GM12865 (cell line): Measurements from ENCODE around the gene CD81.
"Not testable (repeated sequence)": the region's sequence is repeated elsewhere in the genome, so short reads cannot be mapped to it uniquely, and the experiment has no call there.

Source experiments
- DNase-seq: peaks from one replicate; pipeline ENCODE4 v3.0.0; 2010; ENCODE audit warnings: low read depth
- H3K4me3 ChIP-seq: 2 replicates; pipeline ENCODE4 v1.5.1; 2011; ENCODE audit warnings: mild to moderate bottlenecking, low read depth, low read length, control low read depth
- TF ChIP-seq, protein P1 (sequence below): IDR thresholded peaks from 2 replicates; pipeline ENCODE4 v1.5.1; 2011; ENCODE audit warnings: low read length, control low read depth, low read depth, inconsistent platforms; ENCODE audit not compliant: insufficient read depth; ENCODE audit errors: missing control alignments

The CD81 gene

DNA sequence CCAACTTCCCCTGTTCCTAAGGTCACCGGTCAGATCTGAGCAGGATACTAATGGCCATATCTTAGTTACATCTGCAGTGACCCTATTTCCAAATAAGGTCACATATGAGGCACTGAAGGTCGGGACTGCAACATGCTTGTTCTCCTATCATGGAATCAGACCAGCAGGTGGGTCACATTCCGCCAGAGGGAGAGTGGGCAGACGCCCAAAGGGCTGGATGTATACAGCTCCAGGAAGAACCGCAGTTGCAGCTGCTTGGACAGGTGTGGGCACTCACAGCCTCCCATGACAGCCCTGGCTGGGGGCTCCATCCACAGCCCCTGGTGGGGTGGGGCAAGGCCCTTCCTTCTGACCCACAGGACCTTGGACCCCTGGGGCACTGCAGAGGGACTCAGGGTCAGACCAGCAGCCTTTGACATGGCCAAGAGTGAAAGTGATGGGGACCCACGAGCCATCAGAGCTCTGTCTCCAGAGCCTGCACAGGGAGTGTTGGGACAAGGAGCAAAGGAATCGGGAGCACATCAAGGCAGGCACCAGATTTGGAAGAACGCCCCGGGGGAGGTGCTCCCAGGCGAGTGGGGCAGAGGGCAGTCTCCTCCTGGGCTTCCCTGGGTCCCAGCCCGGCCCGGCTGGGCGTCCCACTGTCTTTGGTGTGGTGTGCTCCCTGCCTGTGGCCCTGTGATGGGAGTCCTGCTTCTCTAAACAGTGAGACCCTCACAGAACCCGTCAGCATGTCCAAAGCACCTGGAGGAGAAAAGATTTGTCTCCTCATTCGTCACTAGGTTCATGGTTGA, 13.3 kb upstream of the CD81 start:
- DNase-seq = no peak
- TF ChIP-seq, protein P1, sequence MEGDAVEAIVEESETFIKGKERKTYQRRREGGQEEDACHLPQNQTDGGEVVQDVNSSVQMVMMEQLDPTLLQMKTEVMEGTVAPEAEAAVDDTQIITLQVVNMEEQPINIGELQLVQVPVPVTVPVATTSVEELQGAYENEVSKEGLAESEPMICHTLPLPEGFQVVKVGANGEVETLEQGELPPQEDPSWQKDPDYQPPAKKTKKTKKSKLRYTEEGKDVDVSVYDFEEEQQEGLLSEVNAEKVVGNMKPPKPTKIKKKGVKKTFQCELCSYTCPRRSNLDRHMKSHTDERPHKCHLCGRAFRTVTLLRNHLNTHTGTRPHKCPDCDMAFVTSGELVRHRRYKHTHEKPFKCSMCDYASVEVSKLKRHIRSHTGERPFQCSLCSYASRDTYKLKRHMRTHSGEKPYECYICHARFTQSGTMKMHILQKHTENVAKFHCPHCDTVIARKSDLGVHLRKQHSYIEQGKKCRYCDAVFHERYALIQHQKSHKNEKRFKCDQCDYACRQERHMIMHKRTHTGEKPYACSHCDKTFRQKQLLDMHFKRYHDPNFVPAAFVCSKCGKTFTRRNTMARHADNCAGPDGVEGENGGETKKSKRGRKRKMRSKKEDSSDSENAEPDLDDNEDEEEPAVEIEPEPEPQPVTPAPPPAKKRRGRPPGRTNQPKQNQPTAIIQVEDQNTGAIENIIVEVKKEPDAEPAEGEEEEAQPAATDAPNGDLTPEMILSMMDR = no peak
- no peak overlapping the region for H3K4me3 ChIP-seq

DNA sequence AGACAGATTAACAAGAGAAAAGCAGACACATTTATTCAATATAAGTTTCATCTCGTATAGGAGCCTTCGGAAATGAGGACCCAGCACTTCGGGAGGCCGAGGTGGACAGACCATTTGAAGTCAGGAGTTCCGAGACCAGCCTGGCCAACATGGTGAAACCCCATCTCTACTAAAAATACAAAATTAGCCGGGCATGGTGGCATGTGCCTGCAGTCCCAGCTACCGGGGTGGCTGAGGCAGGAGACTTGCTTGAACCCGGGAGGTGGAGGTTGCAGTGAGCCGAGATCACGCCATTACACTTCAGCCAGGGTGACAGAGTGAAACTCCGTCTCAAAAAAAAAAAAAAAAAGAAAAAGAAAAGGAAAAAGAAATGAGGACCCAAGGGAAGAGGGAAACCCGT, 12.7 kb upstream of the CD81 start:
- not testable (repeated sequence) for DNase-seq, H3K4me3 ChIP-seq

DNA sequence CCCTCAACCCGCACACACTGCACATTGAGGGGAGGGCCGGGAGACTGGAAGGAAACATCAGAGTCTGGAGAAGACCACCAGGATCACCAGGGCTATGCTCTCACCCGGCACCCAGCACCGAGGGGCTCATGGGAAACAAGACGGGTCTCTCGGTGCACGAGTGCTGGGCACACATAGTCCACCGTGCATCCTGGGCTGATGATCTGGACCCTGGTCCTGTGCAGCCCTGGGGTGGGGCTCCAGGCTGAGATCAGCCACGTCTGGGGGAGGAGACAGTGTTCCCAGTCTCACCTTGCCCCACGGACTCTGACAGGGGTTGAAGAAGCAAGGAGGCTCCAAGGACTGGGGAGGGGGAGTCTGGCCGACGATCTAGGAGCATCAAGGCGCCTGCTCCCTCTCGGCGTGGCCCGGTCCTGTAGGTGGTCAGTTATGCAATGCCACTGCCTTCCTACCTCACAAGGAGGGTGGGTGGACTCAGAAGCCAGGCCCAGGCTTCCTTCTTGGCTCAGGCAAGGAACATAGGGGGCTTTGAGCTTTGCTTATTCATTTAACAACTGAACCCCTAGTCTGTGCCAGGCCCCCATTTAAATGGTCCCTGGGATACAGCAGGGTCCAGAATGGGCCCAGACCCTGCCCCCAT, 11.4 kb upstream of the CD81 start:
- H3K4me3 ChIP-seq = no peak overlapping the region
- TF ChIP-seq, protein P1 = no peak
- no peak for DNase-seq

DNA sequence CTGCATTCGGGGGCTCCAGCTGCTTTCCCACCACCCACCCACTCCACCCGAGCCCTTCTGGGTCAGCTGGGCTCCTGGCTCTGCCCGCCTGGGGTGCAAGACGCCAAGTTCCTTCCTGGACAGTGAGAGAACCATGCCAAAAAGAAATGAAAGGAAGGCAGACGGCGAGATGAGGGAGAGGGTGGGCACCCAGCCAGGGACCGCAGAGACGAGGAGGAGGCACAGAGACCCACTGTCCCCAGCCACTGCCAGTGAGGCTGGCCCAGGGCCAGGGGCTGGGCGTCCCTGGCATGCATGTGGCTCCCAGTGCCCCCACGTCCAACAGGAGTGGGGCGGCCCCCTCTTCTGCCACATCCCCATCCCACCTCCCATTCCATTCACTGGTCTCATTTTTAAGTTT, 10.8 kb upstream of the CD81 start:
- DNase-seq = no peak
- TF ChIP-seq, protein P1 = no peak
- H3K4me3 ChIP-seq = no peak overlapping the region

DNA sequence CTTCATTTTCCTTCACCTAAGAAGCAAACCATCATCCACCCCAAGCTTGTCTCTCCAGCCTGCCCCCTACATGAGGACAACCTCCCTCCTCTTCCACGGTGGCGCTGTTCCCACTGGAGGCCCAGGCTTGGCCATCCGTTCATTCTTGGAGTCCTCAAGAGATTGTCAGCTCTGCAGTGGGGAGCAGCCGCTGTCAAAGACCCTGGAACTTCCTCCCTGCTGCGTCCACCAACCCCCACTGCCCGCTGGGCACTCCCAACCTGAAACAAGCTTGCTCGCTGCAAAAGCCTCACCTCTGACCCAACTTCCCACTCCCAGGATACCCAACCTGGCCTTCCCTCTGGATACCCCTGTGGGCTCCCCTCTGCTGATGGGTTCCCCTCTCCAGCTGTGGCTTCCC, 10.4 kb upstream of the CD81 start:
- H3K4me3 ChIP-seq = no peak overlapping the region
- TF ChIP-seq, protein P1 = no peak
- DNase-seq = no peak

DNA sequence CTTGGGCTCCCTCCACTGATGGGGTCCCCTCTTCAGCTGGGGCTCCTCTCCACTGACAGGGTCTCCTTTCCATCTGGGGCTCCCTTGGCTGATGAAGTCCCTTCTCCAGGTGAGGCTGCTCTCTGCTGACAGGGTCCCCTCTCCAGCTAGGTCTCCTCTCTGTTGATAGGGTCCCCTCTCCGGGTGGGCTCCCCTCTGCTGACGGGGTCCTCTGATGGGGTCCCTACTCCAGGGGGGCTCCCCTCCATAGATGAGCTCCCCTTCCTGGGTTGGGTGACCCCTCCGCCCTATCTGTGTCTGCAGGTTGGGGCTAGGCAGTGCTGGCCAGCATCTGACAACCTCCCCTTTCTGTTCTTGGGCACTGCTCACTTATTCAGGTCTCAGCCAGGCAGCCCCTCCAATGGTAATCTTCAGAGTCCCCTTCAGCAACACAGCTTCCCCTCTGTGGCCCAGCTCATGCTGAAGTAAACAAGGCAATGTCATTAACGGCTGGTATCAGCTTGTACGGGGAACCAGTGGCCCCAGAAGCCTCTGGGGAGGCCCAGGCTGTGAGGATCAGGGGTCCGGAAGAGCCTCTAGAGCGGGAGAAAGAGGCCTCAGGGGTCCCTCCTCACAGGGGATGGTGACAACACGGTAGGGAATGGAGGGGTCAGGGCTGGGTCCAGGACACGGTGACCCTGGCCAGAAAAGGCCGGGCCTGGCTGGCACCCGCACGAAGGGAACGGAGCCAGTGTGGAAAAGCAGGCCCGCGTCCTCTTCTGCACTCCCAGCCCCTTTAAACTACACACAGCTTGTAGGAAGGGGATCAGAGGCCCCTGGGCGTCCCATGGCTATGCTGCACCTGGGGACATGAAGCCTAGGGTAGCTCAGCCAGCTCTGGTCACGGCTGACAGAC, 9.6 kb upstream of the CD81 start:
- no peak overlapping the region for H3K4me3 ChIP-seq
- TF ChIP-seq, protein P1 = no peak
- DNase-seq = no peak

DNA sequence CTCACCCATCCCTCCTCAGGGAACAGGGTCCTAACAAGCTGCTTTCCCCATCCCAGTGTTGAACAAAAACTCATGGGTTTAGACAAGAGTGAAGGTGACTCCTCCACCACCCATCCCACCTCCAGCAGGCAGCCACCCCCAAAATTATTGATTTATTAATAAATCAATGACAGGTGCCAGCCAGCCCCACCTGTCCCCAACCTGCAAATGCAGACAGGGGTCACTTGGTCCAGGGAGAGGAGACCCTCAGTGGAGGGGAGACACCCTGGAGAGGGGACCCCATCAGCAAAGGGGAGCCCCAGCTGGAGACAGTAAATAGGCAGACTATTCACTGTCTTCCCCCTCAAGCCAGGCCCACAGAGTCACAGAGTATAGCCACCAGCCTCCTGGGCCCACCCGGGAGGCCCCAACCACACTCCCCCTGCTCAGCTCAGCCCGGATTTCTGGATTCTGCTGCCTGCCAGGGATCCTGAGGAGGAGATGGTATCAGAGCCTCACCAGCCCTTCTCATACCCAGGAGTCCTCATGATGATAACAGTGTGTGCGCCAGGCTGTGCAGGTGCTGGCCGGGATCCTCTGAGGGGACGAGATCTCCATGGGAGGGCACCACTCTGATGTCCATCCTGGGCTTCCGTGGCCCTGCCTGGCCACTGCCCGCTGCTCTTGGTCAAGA, 8.8 kb upstream of the CD81 start:
- H3K4me3 ChIP-seq = no peak overlapping the region
- DNase-seq = no peak
- TF ChIP-seq, protein P1 = no peak
